GM12801 (cell line): ENCODE data around the gene EIF3K.

ENCODE experiments used
- TF ChIP-seq, protein P1 (sequence below): IDR thresholded peaks from one replicate; pipeline ENCODE4 v1.5.1; 2011; ENCODE audit warnings: control low read depth; ENCODE audit not compliant: insufficient read length; ENCODE audit errors: extremely low read depth

EIF3K gene

DNA sequence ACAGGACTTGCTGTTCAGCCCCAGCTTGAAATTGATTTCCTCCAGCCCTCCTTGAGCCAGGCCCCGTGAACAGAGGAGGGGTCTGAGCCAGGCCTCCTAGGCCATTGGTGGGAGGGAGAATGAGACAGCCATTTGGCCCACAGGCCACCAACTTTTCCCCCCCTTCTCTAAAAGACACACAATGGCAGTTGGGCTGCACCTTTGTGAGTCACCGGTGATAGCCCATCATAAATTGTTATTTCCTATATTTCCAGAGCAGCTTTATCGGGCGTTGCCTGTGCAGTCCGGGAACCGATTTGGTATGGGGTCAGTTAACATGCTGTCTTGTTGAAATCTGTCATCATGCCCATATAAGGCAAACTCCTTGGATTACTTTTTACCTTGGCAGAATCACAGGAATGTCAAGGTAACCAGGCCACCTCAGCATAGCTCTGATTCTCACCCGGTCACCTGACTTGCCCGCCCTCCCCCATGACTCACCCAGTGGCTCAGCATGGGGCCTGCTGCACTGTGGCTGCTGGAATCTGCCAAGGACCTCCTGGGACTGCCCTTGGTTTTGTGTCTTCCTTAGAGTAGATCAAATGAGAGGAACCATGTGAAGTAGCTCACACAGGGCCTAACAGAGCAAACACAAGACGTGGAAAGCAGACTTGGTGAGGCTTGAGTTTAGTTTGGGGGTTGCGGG, 64.5 kb downstream of the EIF3K start:
- TF ChIP-seq, protein P1, sequence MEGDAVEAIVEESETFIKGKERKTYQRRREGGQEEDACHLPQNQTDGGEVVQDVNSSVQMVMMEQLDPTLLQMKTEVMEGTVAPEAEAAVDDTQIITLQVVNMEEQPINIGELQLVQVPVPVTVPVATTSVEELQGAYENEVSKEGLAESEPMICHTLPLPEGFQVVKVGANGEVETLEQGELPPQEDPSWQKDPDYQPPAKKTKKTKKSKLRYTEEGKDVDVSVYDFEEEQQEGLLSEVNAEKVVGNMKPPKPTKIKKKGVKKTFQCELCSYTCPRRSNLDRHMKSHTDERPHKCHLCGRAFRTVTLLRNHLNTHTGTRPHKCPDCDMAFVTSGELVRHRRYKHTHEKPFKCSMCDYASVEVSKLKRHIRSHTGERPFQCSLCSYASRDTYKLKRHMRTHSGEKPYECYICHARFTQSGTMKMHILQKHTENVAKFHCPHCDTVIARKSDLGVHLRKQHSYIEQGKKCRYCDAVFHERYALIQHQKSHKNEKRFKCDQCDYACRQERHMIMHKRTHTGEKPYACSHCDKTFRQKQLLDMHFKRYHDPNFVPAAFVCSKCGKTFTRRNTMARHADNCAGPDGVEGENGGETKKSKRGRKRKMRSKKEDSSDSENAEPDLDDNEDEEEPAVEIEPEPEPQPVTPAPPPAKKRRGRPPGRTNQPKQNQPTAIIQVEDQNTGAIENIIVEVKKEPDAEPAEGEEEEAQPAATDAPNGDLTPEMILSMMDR = no peak

DNA sequence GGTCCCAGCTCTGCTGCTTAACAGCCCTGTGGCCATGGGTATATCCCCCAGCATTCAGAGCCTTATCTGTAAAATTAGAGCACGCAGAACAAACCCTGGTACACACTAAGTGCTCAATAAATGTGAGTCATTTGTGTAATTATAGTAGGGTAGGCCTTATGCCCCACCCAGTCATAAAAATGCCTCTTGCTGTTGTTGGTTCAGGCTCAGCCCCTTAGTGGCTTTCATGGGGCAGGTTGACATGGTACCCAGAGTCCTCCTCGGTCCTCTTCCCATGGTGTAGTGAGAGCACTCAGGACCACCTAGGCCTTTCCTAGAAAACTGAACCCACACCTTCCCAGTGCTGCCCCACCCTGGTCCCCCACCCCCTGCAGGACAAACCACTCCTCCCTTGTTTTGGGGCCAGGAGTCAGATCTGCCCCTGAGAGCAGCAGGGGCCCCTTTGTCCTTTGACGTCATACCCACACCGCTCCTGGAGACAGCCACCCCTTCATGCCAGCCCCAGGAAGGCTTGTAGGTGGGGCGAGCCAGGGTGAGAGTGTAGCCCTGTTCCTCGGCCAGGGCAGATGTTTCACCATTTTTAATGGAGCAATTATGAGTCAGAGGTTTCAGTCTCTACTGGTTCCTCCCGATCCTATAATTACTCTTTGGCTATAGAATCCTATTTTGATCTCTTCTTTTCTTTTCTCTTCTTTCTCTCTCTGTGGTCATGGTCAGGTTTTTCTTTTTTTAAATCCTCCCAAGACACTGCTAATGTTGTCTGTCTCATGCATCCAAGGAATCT, 65.3 kb downstream of the EIF3K start:
- TF ChIP-seq, protein P1 = no peak

DNA sequence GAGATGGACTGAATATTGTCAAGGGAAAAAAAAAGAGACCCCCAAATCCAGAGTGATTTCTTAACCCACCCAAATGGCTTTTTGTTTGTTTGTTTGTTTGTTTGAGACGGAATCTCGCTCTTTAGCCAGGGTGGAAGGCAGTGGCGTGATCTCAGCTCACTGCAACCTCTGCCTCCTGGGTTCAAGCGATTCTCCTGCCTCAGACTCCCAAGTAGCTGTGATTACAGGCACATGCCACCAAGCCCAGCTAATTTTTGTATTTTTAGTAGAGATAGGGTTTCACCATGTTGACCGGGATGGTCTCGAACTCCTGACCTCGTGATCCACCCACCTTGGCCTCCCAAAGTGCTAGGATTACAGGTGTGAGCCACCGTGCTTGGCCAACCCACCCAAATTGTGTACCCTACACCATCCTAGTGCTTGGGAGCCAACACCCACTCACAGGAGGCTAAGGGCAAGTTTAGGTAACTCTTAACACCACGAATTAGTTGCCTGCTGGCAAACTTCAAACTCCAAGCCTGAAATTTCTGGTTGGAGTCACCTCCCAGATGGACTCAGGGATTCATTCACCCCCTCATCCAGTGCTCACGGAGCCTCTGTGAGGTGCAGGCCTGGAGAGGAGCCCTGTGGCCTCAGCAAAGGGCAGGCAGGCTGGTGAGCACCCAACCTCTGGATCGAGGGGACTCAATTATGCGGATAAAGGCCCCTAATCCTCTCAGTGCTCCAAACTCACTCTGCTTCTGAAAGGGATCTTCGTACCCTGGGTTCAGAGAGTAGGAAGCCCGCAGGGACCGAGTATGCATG, 66.1 kb downstream of the EIF3K start:
- TF ChIP-seq, protein P1 = no peak

DNA sequence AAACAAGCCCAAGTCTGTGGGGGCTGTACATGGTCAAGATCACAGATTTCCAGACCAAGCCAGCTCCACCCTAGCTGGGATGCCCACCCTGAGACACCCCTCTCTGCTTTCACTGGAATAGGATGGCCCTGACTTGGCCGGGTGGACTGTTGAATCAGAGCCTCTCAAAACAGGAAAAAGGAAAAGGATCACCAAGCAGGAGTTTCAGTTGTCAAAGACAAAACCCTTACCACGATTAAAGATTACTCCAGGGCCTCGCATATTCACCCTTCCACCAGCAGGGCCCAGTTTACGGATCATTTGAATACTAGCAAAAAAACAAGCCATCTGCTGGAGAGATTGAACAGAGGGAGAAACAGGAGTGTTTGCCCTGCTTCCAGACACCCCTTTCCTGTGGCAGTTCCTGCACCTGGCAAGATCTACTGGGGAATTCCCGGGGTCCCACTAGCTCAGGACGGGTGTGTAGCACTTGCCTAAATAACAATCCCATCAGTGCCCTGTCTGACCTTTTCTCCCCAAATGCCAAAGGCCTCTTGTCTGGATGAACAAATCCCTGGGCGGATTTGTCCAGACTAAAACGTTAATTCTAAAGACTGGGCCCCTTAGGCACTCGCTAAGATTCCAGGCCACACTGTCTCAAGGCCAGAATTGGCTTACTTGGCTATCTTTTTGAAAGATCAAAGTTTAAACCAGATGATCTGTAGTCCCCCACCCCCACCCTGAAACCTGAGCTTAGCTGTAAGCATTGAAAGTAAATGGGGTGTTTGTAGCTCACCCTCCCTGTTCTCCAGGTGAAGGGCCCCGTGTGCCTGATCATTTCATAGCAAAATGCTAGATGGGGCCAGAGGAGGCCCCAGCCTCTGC, 66.9 kb downstream of the EIF3K start:
- TF ChIP-seq, protein P1 = no peak

DNA sequence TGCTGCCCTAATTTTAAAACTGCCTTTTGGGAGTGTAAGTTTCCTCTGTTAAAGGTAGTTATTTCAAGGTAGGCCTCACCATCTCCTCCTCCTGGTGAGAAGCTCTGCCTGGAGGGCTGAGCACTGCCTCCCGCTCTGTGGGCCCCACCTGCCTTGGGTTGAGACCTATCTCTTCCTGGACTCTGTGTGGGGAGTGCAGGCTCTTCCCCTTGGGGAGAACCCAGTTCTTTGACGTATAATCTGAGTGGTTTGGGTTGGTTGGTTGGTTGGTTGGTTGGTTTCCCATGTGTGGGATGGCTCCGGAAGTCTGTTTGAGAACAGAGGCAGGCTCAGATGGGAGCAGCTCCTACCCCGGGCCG, 67.5 kb downstream of the EIF3K start:
- TF ChIP-seq, protein P1 = no peak
